ENCODE measurements around the gene CCDC112. TPM values are rescaled to one million over a fixed set of nuclear protein-coding genes. Genes with fewer than 3 reads are reported as not detected.
"Not testable (repeated sequence)": the region's sequence is repeated elsewhere in the genome, so short reads cannot be mapped to it uniquely, and the experiment has no call there.

Gene CCDC112
- total RNA-seq, 1 experiment from 2014 or later: 4.3 TPM

- Histone ChIP-seq H3K9me2 (ENCODE audit: insufficient read depth) (no peaks in the 10 kb centered on the region), H3K4me2 (no peak overlapping the region), H3K4me3 (no peak overlapping the region), H3K27ac (no peak overlapping the region), H3K79me2 (ENCODE audit: low read depth) (no peaks in the 10 kb centered on the region), H3K27me3 (ENCODE audit: insufficient read depth, low read depth) (no peaks in the 10 kb centered on the region), H2AFZ (no peak overlapping the region), H3K4me1 (replicated peaks; ENCODE audit: insufficient read depth) (no peaks in the 10 kb centered on the region), H3K36me3 (ENCODE audit: low read depth) (no peaks in the 10 kb centered on the region), H4K20me1 (ENCODE audit: insufficient read depth) (no peaks in the 10 kb centered on the region), H3F3A (ENCODE audit: insufficient read depth, low read depth) (0 out of 2 replicates have a peak, but pooled peaks cover 5% of the 10 kb centered on the region), H3K9me3 (ENCODE audit: insufficient read depth, low read depth) (no peaks in the 10 kb centered on the region)
- intact Hi-C loops (cut with micrococcal nuclease; ENCODE audit: unreplicated experiment): no loop called here
- TF ChIP-seq CTCF (conservative IDR thresholded peaks at IDR 0.05): no peak
- no peak for TF ChIP-seq EZH2 (IDR thresholded peaks at IDR 0.05; ENCODE audit: low read depth)
- no peak for DNase-seq
- no TSS peak for BruUV-seq (replicated peaks)
- POLR2A ChIA-PET (ENCODE audit: unreplicated experiment): no interaction called here
- CTCF ChIA-PET: no interaction called here
Observed at GRCh38 chr5:115329475-115329874, 33.0 kb upstream of the CCDC112 start.

- H3K4me2 ChIP-seq; H4K20me1 ChIP-seq (ENCODE audit: insufficient read depth); CTCF ChIA-PET; H3F3A ChIP-seq (ENCODE audit: insufficient read depth, low read depth); H3K36me3 ChIP-seq (ENCODE audit: low read depth); H3K4me3 ChIP-seq; H3K9me2 ChIP-seq (ENCODE audit: insufficient read depth); H3K4me1 ChIP-seq (replicated peaks; ENCODE audit: insufficient read depth); H3K27me3 ChIP-seq (ENCODE audit: insufficient read depth, low read depth); H2AFZ ChIP-seq; BruUV-seq (replicated peaks); POLR2A ChIA-PET (ENCODE audit: unreplicated experiment); H3K9me3 ChIP-seq (ENCODE audit: insufficient read depth, low read depth); H3K27ac ChIP-seq; H3K79me2 ChIP-seq (ENCODE audit: low read depth); DNase-seq; intact Hi-C loops (cut with micrococcal nuclease; ENCODE audit: unreplicated experiment): not testable (repeated sequence)
Observed at GRCh38 chr5:115328617-115329274, 32.3 kb upstream of the CCDC112 start.

- CTCF ChIA-PET: no interaction called here
- Histone ChIP-seq H4K20me1 (ENCODE audit: insufficient read depth) (no peaks in the 10 kb centered on the region), H3K4me2 (no peak overlapping the region), H3F3A (ENCODE audit: insufficient read depth, low read depth) (no peaks in the 10 kb centered on the region), H3K4me3 (no peak overlapping the region), H3K4me1 (replicated peaks; ENCODE audit: insufficient read depth) (0 out of 2 replicates have a peak, but pooled peaks cover 5% of the 10 kb centered on the region), H3K9me3 (ENCODE audit: insufficient read depth, low read depth) (no peaks in the 10 kb centered on the region; the same call in 1 of the 2 replicates), H3K27me3 (ENCODE audit: insufficient read depth, low read depth) (no peaks in the 10 kb centered on the region), H2AFZ (no peak overlapping the region), H3K9me2 (ENCODE audit: insufficient read depth) (no peaks in the 10 kb centered on the region), H3K36me3 (ENCODE audit: low read depth) (no peaks in the 10 kb centered on the region), H3K27ac (no peak overlapping the region), H3K79me2 (ENCODE audit: low read depth) (no peaks in the 10 kb centered on the region)
- DNase-seq: no peak
- TF ChIP-seq EZH2 (IDR thresholded peaks at IDR 0.05; ENCODE audit: low read depth) (no peak), CTCF (conservative IDR thresholded peaks at IDR 0.05) (no peak)
- POLR2A ChIA-PET (ENCODE audit: unreplicated experiment): no interaction called here
- BruUV-seq (replicated peaks): no TSS peak
- intact Hi-C loops (cut with micrococcal nuclease; ENCODE audit: unreplicated experiment): no loop called here
Observed at GRCh38 chr5:115325296-115325959, 29.0 kb upstream of the CCDC112 start.

Data from PC-9 (cell line).